PC-9 (cell line): ENCODE data around the gene ZNF282. TPM values are rescaled to one million over a fixed set of nuclear protein-coding genes. Genes with fewer than 3 reads are reported as not detected.
A peak's percentile ranks its signal among the peaks of the same experiment; 100 is the strongest.

Experiments used
- BruUV-seq: library from RNA; stranded (reverse); fragments of 400-500 nt; replicated peaks from 2 replicates; lab custom pipeline; 2021; lab: Mats Ljungman, UMichigan
- CTCF ChIA-PET: fragments of 300-600 bp; sonication (Branson Sonifier 250); formaldehyde crosslinking; loops from one replicate; lab custom pipeline; 2022; ENCODE audit warnings: antibody characterized with exemption; lab: Charles Lee
- POLR2A ChIA-PET: fragments of 300-600 bp; sonication (Branson Sonifier 250); formaldehyde crosslinking; loops from one replicate; lab custom pipeline; 2022; ENCODE audit warnings: antibody characterized with exemption; ENCODE audit not compliant: unreplicated experiment; lab: Charles Lee
- DNase-seq, 2 experiments: peaks; one replicate each; pipeline versions ENCODE4 v3.0.0 to v3.0.0-alpha.2; 2015 to 2022; ENCODE audit warnings: mixed read lengths in 1 of 2
- H2AFZ ChIP-seq: fragments of 200-600 bp; sonication (generic); 2 replicates; pipeline ENCODE4 v1.8.1; 2017; ENCODE audit warnings: antibody characterized with exemption
- H3F3A ChIP-seq: fragments of 200-600 bp; sonication (generic); 2 replicates; pipeline ENCODE4 v1.8.1; 2017; ENCODE audit warnings: antibody characterized with exemption, mild to moderate bottlenecking, low read depth; ENCODE audit not compliant: insufficient read depth
- H3K27ac ChIP-seq: fragments of 200-600 bp; sonication (generic); 2 replicates; pipeline ENCODE4 v1.6.1; 2016; ENCODE audit warnings: mixed run types
- H3K27me3 ChIP-seq: fragments of 200-600 bp; sonication (generic); 2 replicates; pipeline ENCODE4 v1.6.1; 2016; ENCODE audit warnings: low read depth, mixed run types; ENCODE audit not compliant: insufficient read depth
- H3K36me3 ChIP-seq: fragments of 200-600 bp; sonication (generic); 2 replicates; pipeline ENCODE4 v1.6.1; 2016; ENCODE audit warnings: low read depth, mixed run types
- H3K4me1 ChIP-seq: fragments of 200-600 bp; sonication (generic); replicated peaks from 2 replicates; pipeline ENCODE4 v1.6.1; 2016; ENCODE audit warnings: mixed run types; ENCODE audit not compliant: insufficient read depth
- H3K4me2 ChIP-seq: fragments of 200-600 bp; sonication (generic); 2 replicates; pipeline ENCODE4 v1.6.1; 2017; ENCODE audit warnings: mixed run types
- H3K4me3 ChIP-seq: fragments of 200-600 bp; sonication (generic); 2 replicates; pipeline ENCODE4 v1.6.1; 2016; ENCODE audit warnings: mixed run types
- H3K79me2 ChIP-seq: fragments of 200-600 bp; sonication (generic); 2 replicates; pipeline ENCODE4 v1.6.1; 2017; ENCODE audit warnings: low read depth, mixed run types
- H3K9me2 ChIP-seq: fragments of 200-600 bp; sonication (generic); 2 replicates; pipeline ENCODE4 v1.8.1; 2017; ENCODE audit warnings: mild to moderate bottlenecking; ENCODE audit not compliant: insufficient read depth
- H3K9me3 ChIP-seq: fragments of 200-600 bp; sonication (generic); 2 replicates; pipeline ENCODE4 v1.8.1; 2016; ENCODE audit warnings: low read depth; ENCODE audit not compliant: insufficient read depth
- H4K20me1 ChIP-seq: fragments of 200-600 bp; sonication (generic); 2 replicates; pipeline ENCODE4 v1.8.1; 2017; ENCODE audit not compliant: insufficient read depth
- CTCF ChIP-seq: fragments of 200-600 bp; sonication (generic); conservative IDR thresholded peaks from 2 replicates; pipeline ENCODE4 v1.6.1; 2017; ENCODE audit warnings: mixed run types, antibody characterized with exemption, mild to moderate bottlenecking, moderate library complexity
- EZH2 ChIP-seq: fragments of 200-600 bp; sonication (generic); IDR thresholded peaks from 2 replicates; pipeline ENCODE4 v1.8.0; 2017; ENCODE audit warnings: antibody characterized with exemption, low read depth
- intact Hi-C: fragments of 100-400 bp; cut with micrococcal nuclease; formaldehyde crosslinking; loops from one replicate; pipeline ENCODE4 v1.10.0; 2022; ENCODE audit not compliant: unreplicated experiment
- total RNA-seq: library from RNA; stranded (reverse); gene quantifications from 2 replicates; pipeline ENCODE4 v1.2.3, GENCODE V29; 2021

ZNF282 gene
- total RNA-seq, 1 experiment from 2014 or later, result 35.9 TPM

DNA sequence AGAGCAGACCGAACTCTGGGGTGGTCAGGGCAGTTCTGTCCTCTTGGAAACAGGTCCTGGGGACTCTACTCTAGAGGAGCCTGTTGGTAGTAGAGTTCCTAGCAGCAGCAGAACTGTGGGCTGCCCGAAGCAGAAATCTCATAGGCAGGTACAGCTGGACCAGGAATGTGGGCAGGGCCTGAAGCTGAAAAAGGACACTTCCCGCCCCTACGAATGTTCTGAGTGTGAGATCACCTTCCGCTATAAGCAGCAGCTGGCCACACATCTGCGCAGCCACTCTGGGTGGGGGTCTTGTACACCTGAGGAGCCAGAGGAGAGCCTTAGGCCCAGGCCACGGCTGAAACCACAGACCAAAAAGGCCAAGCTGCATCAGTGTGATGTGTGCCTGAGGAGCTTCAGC is 58.3 kb downstream of the ZNF282 start:
- H3K27me3 ChIP-seq, result no peaks in the 10 kb centered on the region
- no peaks in the 10 kb centered on the region for H3K9me2 ChIP-seq
- no peaks in the 10 kb centered on the region; the same call in 1 of the 2 replicates for H3K79me2 ChIP-seq
- DNase-seq, result peak in 1 of 2 experiments; percentile 32
- no TSS peak for BruUV-seq
- no peak overlapping the region for H2AFZ ChIP-seq
- intact Hi-C loops, result no loop called here
- CTCF ChIA-PET, result no interaction called here
- no peaks in the 10 kb centered on the region for H3K9me3 ChIP-seq
- no peak overlapping the region for H3K4me3 ChIP-seq
- H3K4me1 ChIP-seq, result no peaks in the 10 kb centered on the region
- H3F3A ChIP-seq, result peaks cover 11% of the 10 kb centered on the region; the same call in 1 of the 2 replicates
- H3K27ac ChIP-seq, result no peak overlapping the region
- H3K36me3 ChIP-seq, result peaks cover 24% of the 10 kb centered on the region
- POLR2A ChIA-PET, result interaction anchor here (0.6 kb wide), 1 partner anchor 20 kb away, joined by 6 read pairs; no protein-coding TSS in a partner anchor
- H4K20me1 ChIP-seq, result peaks cover 4% of the 10 kb centered on the region; the same call in 1 of the 2 replicates
- TF ChIP-seq EZH2 (no peak), CTCF (no peak)
- no peak overlapping the region for H3K4me2 ChIP-seq

GRCh38 chr7:149254181-149254858 is 59.0 kb downstream of the ZNF282 start:
- DNase-seq, result peak in 1 of 2 experiments; percentile 23
- ChIA-PET POLR2A (no interaction called here), CTCF (no interaction called here)
- Histone ChIP-seq H3K27ac (no peak overlapping the region), H3F3A (peaks cover 11% of the 10 kb centered on the region; the same call in 1 of the 2 replicates), H3K4me3 (no peak overlapping the region), H3K9me3 (no peaks in the 10 kb centered on the region), H4K20me1 (peaks cover 4% of the 10 kb centered on the region; the same call in 1 of the 2 replicates), H3K79me2 (no peaks in the 10 kb centered on the region), H3K4me2 (no peak overlapping the region), H3K36me3 (peaks cover 24% of the 10 kb centered on the region), H2AFZ (no peak overlapping the region), H3K9me2 (no peaks in the 10 kb centered on the region), H3K27me3 (no peaks in the 10 kb centered on the region), H3K4me1 (no peaks in the 10 kb centered on the region)
- no TSS peak for BruUV-seq
- intact Hi-C loops, result no loop called here
- TF ChIP-seq EZH2, result no peak
- no peak for TF ChIP-seq CTCF

GRCh38 chr7:149255174-149255573 is 59.8 kb downstream of the ZNF282 start:
- Histone ChIP-seq H3K4me2 (no peak overlapping the region), H2AFZ (no peak overlapping the region), H4K20me1 (peaks cover 4% of the 10 kb centered on the region; the same call in 1 of the 2 replicates), H3K9me2 (no peaks in the 10 kb centered on the region), H3K4me3 (no peak overlapping the region), H3F3A (peaks cover 12% of the 10 kb centered on the region; the same call in 1 of the 2 replicates), H3K36me3 (peaks cover 24% of the 10 kb centered on the region), H3K27ac (no peak overlapping the region), H3K27me3 (no peaks in the 10 kb centered on the region), H3K4me1 (no peaks in the 10 kb centered on the region), H3K9me3 (no peaks in the 10 kb centered on the region), H3K79me2 (no peaks in the 10 kb centered on the region)
- intact Hi-C loops, result no loop called here
- CTCF ChIA-PET, result no interaction called here
- peak in 1 of 2 experiments; percentile 27 for DNase-seq
- POLR2A ChIA-PET, result no interaction called here
- no TSS peak for BruUV-seq
- no peak for TF ChIP-seq EZH2
- no peak for TF ChIP-seq CTCF
